ENCODE data around the gene MEIS1. TPM values are rescaled to one million over a fixed set of nuclear protein-coding genes. Genes with fewer than 3 reads are reported as not detected.

Gene MEIS1
- total RNA-seq, 2 experiments from 2014 or later: not detected

DNA sequence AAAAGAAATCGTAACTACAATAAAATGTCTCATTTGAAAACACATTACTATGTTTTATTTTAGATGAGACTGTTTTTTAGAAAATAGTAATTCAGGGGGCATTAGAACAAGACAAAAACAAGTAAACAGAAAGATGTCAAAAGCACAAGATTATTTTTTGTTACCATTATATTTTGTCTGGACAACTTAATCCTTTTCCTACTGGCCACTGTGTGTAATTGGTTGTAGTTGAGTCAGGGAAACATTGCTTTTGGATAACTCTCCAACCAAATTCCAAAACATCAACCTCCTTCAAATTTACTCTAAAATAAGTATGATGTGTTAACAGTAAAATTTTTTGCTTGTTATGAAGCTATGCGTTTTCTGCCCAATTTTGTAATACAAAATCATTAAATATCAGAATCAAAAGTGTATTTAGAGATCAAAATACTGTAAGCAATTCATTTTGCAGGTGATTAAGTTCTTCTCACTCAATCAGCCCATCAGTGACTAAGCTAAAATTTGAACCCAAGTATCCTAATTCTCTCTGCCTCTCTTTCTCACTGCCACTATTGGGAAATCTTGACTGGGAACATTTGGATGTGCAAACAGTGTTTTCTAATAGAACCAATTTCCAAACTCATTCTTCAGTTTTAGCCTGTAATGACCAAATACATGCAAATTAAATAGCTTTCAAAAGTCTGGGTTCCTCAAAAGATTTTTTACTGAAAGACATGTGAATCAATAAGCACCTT, 11.4 kb upstream of the MEIS1 start:
- Mint-ChIP-seq H3K36me3 (ENCODE audit: low read depth) (no peaks in the 10 kb centered on the region), H3K9me3 (ENCODE audit: insufficient read depth) (no peaks in the 10 kb centered on the region), H3K4me3 (no peak overlapping the region), H3K27ac (no peak overlapping the region), H3K27me3 (ENCODE audit: low read depth) (peaks cover 29% of the 10 kb centered on the region), H3K4me1 (ENCODE audit: low read depth) (no peaks in the 10 kb centered on the region)
- DNase-seq (no peak), ATAC-seq (no peak)
- ChIA-PET POLR2A (no interaction called here), CTCF (no interaction called here)

DNA sequence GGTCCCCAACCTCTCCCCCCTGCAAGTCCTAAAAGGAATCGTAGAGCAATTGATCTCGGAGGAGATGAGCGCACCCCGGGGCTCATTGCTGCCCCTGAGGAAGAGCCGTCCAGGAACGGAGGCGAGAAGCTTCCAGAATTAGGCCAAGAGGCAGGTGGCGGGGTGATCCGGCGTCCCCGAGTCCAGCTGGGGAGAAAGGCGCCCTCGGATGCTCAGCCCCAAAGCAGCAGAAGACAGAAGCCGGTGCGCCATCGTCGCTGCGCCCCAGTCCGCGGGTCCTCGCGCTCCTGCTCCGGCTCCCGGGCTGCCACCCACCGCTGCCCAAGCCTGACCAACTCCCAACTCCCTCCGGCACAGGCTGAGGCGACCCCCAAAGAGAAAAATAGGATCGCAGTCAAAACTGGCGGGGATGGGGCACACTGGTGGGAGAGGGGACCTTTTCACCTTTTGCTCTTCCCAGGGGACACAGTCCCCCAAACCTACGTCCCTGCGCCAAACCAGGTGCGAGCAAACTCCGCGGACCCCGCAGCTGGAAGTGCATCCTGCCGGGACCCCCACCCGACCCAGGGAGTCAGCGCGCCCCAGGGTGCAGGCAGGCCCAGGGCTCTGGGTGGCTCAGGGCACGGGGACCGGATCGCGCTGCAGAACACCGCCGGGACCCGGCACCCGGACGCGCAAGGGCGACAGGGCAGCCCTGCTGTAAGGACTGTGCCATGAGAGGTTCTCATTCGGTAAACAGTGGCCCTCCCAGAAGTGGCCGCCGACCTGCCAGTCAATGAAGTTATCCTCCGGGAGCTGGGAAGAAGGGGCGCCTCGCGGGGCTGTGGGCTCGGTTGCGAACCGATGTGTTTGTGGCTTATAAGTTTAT, 8.4 kb upstream of the MEIS1 start:
- no peak overlapping the region for H3K27ac Mint-ChIP-seq
- peaks cover 49% of the 10 kb centered on the region for H3K27me3 Mint-ChIP-seq (ENCODE audit: low read depth)
- no peak overlapping the region for H3K4me3 Mint-ChIP-seq
- CTCF ChIA-PET: no interaction called here
- no peaks in the 10 kb centered on the region for H3K36me3 Mint-ChIP-seq (ENCODE audit: low read depth)
- POLR2A ChIA-PET: no interaction called here
- DNase-seq: no peak
- no peaks in the 10 kb centered on the region for H3K9me3 Mint-ChIP-seq (ENCODE audit: insufficient read depth)
- ATAC-seq: no peak
- no peaks in the 10 kb centered on the region for H3K4me1 Mint-ChIP-seq (ENCODE audit: low read depth)

DNA sequence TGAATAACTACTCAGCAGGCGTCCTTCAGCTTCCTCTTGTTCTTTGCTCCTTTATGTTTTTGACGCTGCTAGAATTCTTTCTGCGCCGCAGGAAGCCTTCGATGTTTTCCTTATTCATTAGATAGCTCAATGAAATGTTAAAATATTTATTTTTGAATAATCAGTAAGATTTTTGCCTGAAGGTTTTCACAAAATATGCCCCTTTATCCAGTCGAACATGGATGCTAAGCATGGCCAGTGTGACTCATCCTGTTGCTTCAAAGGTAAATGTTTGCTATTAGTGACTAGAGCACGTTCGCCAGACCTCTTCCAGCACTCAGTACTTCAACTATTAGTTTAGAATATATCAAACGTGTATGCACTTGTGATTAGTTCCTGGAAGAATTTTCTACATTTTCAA, 7.6 kb upstream of the MEIS1 start:
- ChIA-PET POLR2A (no interaction called here), CTCF (no interaction called here)
- ATAC-seq: no peak
- no peaks in the 10 kb centered on the region for H3K4me1 Mint-ChIP-seq (ENCODE audit: low read depth)
- H3K27ac Mint-ChIP-seq: no peak overlapping the region
- no peak for DNase-seq
- H3K27me3 Mint-ChIP-seq (ENCODE audit: low read depth): peaks cover 56% of the 10 kb centered on the region
- no peaks in the 10 kb centered on the region for H3K36me3 Mint-ChIP-seq (ENCODE audit: low read depth)
- H3K4me3 Mint-ChIP-seq: no peak overlapping the region
- no peaks in the 10 kb centered on the region for H3K9me3 Mint-ChIP-seq (ENCODE audit: insufficient read depth)

DNA sequence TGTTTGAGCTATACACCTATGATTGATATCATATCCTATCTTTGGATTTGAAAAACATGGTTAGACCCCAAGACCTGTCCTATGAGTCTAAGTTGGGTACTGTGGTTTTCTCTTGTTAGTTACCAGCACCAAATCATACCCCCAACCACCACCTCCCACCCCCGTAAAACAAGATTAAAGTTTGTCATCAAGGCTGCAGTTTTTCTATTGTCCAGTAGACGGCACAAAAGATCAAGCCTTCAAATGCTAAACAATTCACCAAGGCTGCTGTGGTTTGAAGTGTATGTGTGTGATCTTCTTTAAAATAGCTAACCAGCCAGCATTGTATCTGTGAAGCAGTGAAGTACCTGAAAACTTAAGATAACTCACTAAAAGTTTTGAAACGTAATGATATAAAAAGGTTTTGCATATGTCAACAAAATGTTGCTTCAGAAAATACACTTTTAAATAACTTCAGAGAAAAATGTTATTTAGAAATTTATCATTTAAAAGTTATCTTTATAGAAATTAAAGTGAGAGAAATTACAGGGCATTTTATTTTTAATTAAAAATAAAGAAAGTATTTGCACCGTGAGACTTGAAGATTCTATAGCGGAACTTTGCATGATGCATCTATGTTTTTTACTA, 5.8 kb upstream of the MEIS1 start:
- ATAC-seq (no peak), DNase-seq (peak; percentile 26)
- CTCF ChIA-PET: interaction anchor here (0.8 to 1.8 kb wide), 2 partner anchors 12 to 1602 kb away, joined by 3 to 5 read pairs; no protein-coding TSS in a partner anchor
- POLR2A ChIA-PET: no interaction called here
- Mint-ChIP-seq H3K27ac (no peak overlapping the region), H3K4me1 (ENCODE audit: low read depth) (peaks cover 13% of the 10 kb centered on the region), H3K9me3 (ENCODE audit: insufficient read depth) (no peaks in the 10 kb centered on the region), H3K36me3 (ENCODE audit: low read depth) (peaks cover 2% of the 10 kb centered on the region), H3K27me3 (ENCODE audit: low read depth) (peaks cover 72% of the 10 kb centered on the region), H3K4me3 (no peak overlapping the region)

DNA sequence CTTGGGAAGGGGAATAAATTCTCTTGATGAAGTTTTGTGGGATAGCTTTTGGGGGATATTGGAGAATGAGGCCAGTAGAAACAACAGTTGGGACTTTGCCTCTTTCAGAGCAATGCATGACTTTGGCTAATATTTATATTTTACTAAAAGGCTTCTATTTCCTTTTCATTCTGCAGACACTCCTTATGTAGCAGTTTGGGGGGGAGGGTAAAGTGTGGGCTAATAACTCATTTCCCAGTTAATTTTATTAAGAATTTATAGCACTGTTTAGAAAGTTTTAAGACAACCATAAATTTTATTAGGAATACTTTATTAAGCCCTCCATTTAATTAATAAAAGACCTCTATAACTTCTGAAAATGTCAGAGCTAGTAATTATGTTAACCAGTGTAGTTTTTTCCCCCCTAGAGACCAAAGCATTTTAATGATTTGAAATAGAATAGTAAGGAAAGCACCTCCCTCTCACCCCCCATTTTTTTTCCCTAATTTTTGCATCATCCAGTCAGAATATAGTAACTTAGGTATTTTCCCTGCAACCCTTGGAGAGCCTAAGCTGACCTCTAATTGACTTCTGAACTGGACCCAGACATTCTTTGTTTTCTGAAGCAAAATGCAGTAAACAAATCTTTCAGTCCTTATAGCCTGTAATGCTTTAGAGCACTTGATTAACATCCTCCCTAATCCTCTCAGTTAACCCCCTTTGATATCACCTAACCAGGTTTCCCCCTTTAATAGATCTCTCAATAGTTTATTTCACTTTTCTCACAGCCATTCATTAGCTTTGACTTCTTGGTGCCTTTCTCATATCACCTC, 5.0 kb upstream of the MEIS1 start:
- POLR2A ChIA-PET: no interaction called here
- H3K27me3 Mint-ChIP-seq (ENCODE audit: low read depth): peaks cover 76% of the 10 kb centered on the region
- peaks cover 2% of the 10 kb centered on the region for H3K36me3 Mint-ChIP-seq (ENCODE audit: low read depth)
- CTCF ChIA-PET: interaction anchor here (1.8 kb wide), 1 partner anchor 1601 kb away, joined by 5 read pairs; no protein-coding TSS in a partner anchor
- no peaks in the 10 kb centered on the region for H3K9me3 Mint-ChIP-seq (ENCODE audit: insufficient read depth)
- no peak for ATAC-seq
- peaks cover 21% of the 10 kb centered on the region for H3K4me1 Mint-ChIP-seq (ENCODE audit: low read depth)
- no peak overlapping the region for H3K4me3 Mint-ChIP-seq
- no peak for DNase-seq
- no peak overlapping the region for H3K27ac Mint-ChIP-seq

DNA sequence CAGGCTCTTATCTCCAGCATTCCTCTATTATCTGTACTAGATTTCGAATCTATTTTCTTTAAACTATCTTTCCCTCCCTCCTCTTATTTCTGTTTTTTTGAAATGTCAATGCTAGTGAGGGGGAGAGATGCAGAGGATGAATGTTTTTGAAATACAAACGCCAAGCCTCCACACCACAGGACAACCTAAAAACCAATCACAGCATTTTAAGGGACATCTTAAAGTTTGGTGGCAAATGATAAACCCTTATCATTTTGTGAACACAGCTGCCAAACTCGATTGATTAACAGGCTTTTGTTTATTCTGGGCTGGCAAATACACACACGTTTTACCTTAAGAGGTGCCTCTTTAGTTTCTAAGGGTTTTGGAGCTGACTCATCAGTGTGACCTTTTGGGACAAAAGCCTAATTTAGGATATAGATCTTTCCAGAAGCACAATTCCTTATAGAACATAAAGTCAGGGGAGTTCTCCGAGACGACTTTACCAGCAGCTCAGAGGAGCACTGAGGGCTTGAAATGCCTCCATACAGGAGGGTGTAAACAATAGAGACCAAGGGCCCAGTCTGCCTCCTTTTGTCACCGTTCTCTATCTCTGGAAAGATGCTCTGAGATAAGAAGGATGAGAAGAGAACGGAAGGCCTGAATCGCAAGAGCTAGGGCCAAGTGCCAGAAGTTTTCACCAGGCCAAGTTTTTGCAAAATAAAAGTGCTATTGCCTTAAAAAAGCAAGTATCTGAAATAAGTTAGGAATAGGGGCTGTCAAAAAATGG, 4.2 kb upstream of the MEIS1 start:
- no peaks in the 10 kb centered on the region for H3K9me3 Mint-ChIP-seq (ENCODE audit: insufficient read depth)
- no peak overlapping the region for H3K27ac Mint-ChIP-seq
- DNase-seq (no peak), ATAC-seq (no peak)
- peaks cover 5% of the 10 kb centered on the region for H3K36me3 Mint-ChIP-seq (ENCODE audit: low read depth)
- H3K4me1 Mint-ChIP-seq (ENCODE audit: low read depth): peaks cover 29% of the 10 kb centered on the region
- peaks cover 75% of the 10 kb centered on the region for H3K27me3 Mint-ChIP-seq (ENCODE audit: low read depth)
- H3K4me3 Mint-ChIP-seq: no peak overlapping the region
- ChIA-PET POLR2A (interaction anchor here (0.5 kb wide), 1 partner anchor 151 kb away, joined by 3 read pairs; no protein-coding TSS in a partner anchor), CTCF (no interaction called here)

DNA sequence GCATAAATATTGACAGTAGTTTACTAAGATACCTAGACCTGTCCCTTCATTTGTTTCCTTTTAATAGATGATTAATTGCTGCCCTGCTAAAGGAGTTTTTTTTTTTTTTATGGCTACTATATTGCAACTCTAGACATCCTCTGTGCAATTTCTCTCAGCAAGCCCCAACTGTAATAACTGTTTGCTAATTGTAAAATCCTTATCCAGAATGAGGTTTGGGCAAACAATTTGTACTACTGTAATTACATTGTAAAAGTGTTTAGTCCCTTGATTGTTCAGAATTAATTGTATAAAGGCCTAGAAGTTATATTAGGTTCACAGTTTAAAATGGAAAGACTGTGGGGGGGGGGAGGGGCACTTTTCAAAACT, 3.7 kb upstream of the MEIS1 start:
- H3K9me3 Mint-ChIP-seq (ENCODE audit: insufficient read depth): no peaks in the 10 kb centered on the region
- ATAC-seq (no peak), DNase-seq (no peak)
- H3K4me1 Mint-ChIP-seq (ENCODE audit: low read depth): peaks cover 29% of the 10 kb centered on the region
- POLR2A ChIA-PET: interaction anchor here (0.5 kb wide), 1 partner anchor 150 kb away, joined by 3 read pairs; no protein-coding TSS in a partner anchor
- no peak overlapping the region for H3K4me3 Mint-ChIP-seq
- peaks cover 73% of the 10 kb centered on the region for H3K27me3 Mint-ChIP-seq (ENCODE audit: low read depth)
- no peak overlapping the region for H3K27ac Mint-ChIP-seq
- peaks cover 5% of the 10 kb centered on the region for H3K36me3 Mint-ChIP-seq (ENCODE audit: low read depth)
- CTCF ChIA-PET: no interaction called here

DNA sequence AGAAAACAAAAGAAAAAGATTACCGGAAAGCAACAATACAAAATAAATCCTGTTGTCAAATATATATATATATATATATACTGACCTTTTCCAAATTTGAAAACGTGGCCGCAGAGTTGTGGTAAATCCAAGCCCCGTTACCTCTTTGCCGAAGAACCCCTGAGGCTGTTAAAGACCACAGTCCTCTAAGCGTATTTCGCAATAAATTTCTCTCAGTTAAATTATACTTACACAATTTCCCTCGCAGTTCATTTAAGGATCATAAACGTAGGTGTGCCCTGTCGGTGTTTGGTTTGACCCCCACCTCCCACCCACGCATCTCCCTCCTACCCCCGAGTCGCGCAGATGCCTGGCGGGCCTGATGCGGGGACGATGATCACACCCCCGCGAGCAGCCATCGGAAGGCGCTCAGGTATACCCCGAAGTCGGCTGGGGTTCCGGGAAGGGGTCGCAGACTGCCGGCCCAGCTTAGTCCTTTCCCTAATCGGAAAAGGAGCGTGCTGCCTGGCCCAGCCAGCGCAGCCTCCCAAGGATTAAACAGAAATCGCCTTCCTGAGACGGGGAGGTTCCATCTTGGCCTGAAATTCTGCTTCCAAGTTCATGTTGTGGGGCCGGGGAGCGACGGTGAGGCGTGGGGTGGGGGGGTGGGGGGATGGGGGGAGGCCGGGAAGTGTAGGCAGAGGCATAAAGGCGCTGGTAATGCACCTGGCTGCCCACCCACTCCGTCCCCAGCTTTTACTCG, 2.9 kb upstream of the MEIS1 start:
- peaks cover 5% of the 10 kb centered on the region for H3K36me3 Mint-ChIP-seq (ENCODE audit: low read depth)
- ChIA-PET POLR2A (no interaction called here), CTCF (no interaction called here)
- H3K4me3 Mint-ChIP-seq: no peak overlapping the region
- DNase-seq: no peak
- no peaks in the 10 kb centered on the region for H3K9me3 Mint-ChIP-seq (ENCODE audit: insufficient read depth)
- no peak for ATAC-seq
- H3K27ac Mint-ChIP-seq: no peak overlapping the region
- peaks cover 76% of the 10 kb centered on the region for H3K27me3 Mint-ChIP-seq (ENCODE audit: low read depth)
- peaks cover 29% of the 10 kb centered on the region for H3K4me1 Mint-ChIP-seq (ENCODE audit: low read depth)

DNA sequence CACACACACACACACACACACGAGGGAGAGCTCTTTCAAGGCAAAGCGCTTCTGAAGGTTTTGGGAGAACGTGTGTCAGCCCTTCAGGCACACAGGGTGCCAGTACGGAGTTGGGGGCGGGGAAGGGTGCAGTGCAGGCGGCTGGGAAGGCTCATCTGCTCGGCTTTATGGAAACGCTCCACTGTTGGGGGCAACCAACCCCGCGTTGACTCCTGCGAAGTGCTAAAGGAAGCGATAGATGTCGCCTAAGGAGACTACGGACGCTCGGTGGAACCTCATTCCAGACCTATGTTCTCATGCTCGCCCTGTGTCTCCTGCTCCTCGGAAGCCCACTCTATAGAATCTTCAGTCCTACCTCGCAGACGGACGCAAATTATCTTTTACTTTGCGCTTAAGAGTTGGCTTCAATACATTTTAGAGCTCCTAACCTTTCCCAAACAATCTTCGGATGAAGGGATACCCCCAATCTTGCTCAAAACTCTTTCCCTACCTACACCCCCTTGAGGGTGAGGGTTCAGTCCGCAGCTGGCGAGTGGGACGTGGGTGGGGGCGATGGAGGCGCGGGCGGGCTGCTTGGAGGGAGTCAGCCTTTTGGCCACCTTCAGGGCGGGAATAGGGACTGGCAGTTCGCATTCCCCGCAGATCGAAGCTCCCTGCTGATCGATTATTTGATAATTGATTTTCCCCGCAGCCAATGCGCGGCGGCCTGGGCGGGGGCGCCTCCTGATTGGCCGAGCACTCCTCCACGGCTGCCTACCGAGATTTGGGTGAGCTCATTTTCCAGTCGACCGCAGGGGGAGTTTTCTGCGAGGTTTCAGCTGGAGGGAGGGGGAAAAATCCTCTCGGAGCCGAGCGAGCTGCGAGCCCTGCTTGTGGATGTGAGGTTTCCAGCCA, 1.9 kb upstream of the MEIS1 start:
- ChIA-PET POLR2A (no interaction called here), CTCF (no interaction called here)
- H3K36me3 Mint-ChIP-seq (ENCODE audit: low read depth): peaks cover 5% of the 10 kb centered on the region
- DNase-seq: no peak
- peaks cover 29% of the 10 kb centered on the region for H3K4me1 Mint-ChIP-seq (ENCODE audit: low read depth)
- H3K27me3 Mint-ChIP-seq (ENCODE audit: low read depth): peaks cover 79% of the 10 kb centered on the region
- H3K9me3 Mint-ChIP-seq (ENCODE audit: insufficient read depth): no peaks in the 10 kb centered on the region
- ATAC-seq: no peak
- H3K4me3 Mint-ChIP-seq: peak overlapping the region; percentile 71
- H3K27ac Mint-ChIP-seq: no peak overlapping the region

DNA sequence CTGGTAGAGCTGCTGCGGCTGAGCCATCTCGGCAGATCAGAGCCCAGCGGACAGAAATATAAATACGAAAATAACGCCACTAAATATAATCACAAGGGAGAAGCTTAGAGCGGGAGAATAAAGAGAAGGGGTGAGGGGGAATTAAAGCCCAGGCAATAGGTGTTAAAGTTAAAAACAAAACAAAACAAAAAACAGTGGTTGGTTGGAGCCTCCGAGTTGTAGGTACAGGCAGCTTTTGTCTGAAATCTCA, 1.3 kb upstream of the MEIS1 start:
- Mint-ChIP-seq H3K27ac (no peak overlapping the region), H3K9me3 (ENCODE audit: insufficient read depth) (no peaks in the 10 kb centered on the region), H3K4me3 (peak overlapping the region; percentile 71), H3K27me3 (ENCODE audit: low read depth) (peaks cover 81% of the 10 kb centered on the region), H3K4me1 (ENCODE audit: low read depth) (peaks cover 29% of the 10 kb centered on the region), H3K36me3 (ENCODE audit: low read depth) (peaks cover 5% of the 10 kb centered on the region)
- ChIA-PET POLR2A (no interaction called here), CTCF (no interaction called here)
- DNase-seq (no peak), ATAC-seq (no peak)

Data from activated CD8-positive, alpha-beta T cell treated with anti-CD3 and anti-CD28 coated beads, Interleukin-2, amount 10 ng/mL, durations not matched to agents 7 days and 5 days (primary cell).